Naive thymus-derived CD8-positive, alpha-beta T cell (primary cell): Measurements from ENCODE around the gene MPC1. TPM values are rescaled to one million over a fixed set of nuclear protein-coding genes. Genes with fewer than 3 reads are reported as not detected.
A peak's percentile ranks its signal among the peaks of the same experiment; 100 is the strongest.
"Not testable (repeated sequence)": the region's sequence is repeated elsewhere in the genome, so short reads cannot be mapped to it uniquely, and the experiment has no call there.

Experiments used
- ATAC-seq, 2 donors: fragments of 150-1000 bp; cut with Tn5 transposase in 1 of 2; sonication (Bioruptor Pico), chemical (Tn5 transposase) in 1 of 2; 1 replicate in 1 of 2; 2 replicates in 1 of 2; pipeline ENCODE4 v1.10.0; 2021; ENCODE audit warnings: mild to moderate bottlenecking in 2 of 2, moderate library complexity in 2 of 2
- POLR2A ChIA-PET: fragments of 350-600 bp; sonication (Branson Sonifier 250); formaldehyde crosslinking; loops from one replicate; lab custom pipeline; 2021; ENCODE audit warnings: antibody characterized with exemption; lab: Charles Lee
- DNase-seq, 10 donors: peaks; one replicate each; pipeline versions ENCODE4 v3.0.0 to v3.0.0-alpha.2; 2020 to 2022
- H3K27ac Mint-ChIP-seq, 10 donors: one replicate each; pipeline ENCODE4 v1.8.0; 2020 to 2022; ENCODE audit warnings: mild to moderate bottlenecking in 10 of 10, mixed read lengths in 10 of 10, moderate library complexity in 4 of 10, inconsistent platforms in 1 of 10
- H3K27me3 Mint-ChIP-seq, 5 donors: one replicate each; pipeline ENCODE4 v1.8.0; 2021 to 2022; ENCODE audit warnings: mixed read lengths in 5 of 5
- H3K36me3 Mint-ChIP-seq, 3 donors: one replicate each; pipeline ENCODE4 v1.8.0; 2020 to 2022; ENCODE audit warnings: mixed read lengths in 3 of 3, mild to moderate bottlenecking in 2 of 3, inconsistent platforms in 1 of 3
- H3K4me1 Mint-ChIP-seq, 4 donors: one replicate each; pipeline ENCODE4 v1.8.0; 2021 to 2022; ENCODE audit warnings: mixed read lengths in 4 of 4
- H3K4me3 Mint-ChIP-seq, 10 donors: one replicate each; pipeline ENCODE4 v1.8.0; 2020 to 2022; ENCODE audit warnings: mild to moderate bottlenecking in 10 of 10, mixed read lengths in 10 of 10, moderate library complexity in 6 of 10, inconsistent platforms in 1 of 10
- H3K9me3 Mint-ChIP-seq, 9 donors: one replicate each; pipeline ENCODE4 v1.8.0; 2020 to 2022; ENCODE audit warnings: mixed read lengths in 9 of 9, mild to moderate bottlenecking in 3 of 9, inconsistent platforms in 1 of 9, moderate library complexity in 1 of 9
- polyA plus RNA-seq, 3 donors: library from polyadenylated mRNA; unstranded; fragments of 300-500 nt; fragmentation: Illumina TruSeq; gene quantifications; one replicate each; pipeline ENCODE4 v1.2.3, GENCODE V29; 2021
- total RNA-seq, 8 experiments: library from RNA in 2 of 8; stranded (reverse) in 2 of 8; gene quantifications; one replicate each; pipeline ENCODE4 v1.2.3 and lab custom pipeline; 2021 to 2026

The MPC1 gene
- total and polyA plus RNA-seq, 5 experiments from 2014 or later = 33.5 to 76.7 (median 64.1) TPM

DNA sequence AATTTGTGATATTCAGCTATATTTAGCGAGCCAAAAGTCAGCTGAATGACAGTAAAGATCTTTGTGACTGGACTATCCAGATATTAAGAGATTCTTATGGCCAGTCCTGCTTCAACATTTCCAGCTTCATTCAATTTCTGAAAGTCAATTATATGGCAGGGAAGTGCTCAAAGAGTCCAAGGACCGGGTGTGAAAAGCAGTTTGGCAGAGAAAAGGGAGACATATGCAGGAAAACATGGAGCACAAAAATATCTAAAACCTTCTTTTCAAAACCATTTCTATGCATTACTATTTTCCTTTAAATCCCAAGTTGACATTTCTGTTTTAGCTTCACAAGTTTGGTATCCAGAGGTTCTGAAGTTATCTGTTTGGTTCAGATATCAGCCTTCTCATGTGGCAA is 5.0 kb downstream of the MPC1 start:
- H3K27me3 Mint-ChIP-seq = no peaks in the 10 kb centered on the region
- POLR2A ChIA-PET = interaction anchor here (0.5 kb wide), 1 partner anchor 58 kb away, joined by 7 read pairs; no protein-coding TSS in a partner anchor
- peaks cover 6 to 17% (median 8%) of the 10 kb centered on the region in 4 donors for H3K4me1 Mint-ChIP-seq
- no peak overlapping the region for H3K4me3 Mint-ChIP-seq
- peak overlapping the region in 1 of 10 donors; percentile 57 for H3K27ac Mint-ChIP-seq
- no peak for DNase-seq
- peaks cover 0 to 2% (median 0%) of the 10 kb centered on the region in 3 donors for H3K36me3 Mint-ChIP-seq
- H3K9me3 Mint-ChIP-seq = no peaks in the 10 kb centered on the region
- no peak for ATAC-seq

DNA sequence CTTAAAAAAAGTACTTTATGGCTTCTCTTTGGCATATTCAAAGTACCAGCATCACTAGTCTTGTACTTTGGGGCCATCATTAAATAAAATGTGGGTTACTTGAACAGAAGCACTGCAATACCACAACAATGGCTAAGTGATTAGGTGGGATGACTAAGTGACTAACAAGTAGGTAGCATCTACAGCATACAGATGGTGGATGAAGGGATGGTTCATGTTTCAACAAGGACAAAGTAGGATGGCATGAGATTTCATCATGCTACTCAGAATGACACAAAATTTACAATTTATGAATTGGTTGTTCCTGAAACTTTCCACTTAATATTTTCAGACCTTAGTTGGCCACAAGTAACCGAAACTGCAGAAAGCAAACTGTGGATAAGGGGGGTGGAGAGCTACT is 7.7 kb downstream of the MPC1 start:
- H3K27me3 Mint-ChIP-seq = no peaks in the 10 kb centered on the region
- no peak overlapping the region for H3K4me3 Mint-ChIP-seq
- H3K9me3 Mint-ChIP-seq = no peaks in the 10 kb centered on the region
- H3K27ac Mint-ChIP-seq = no peak overlapping the region
- H3K4me1 Mint-ChIP-seq = peaks cover 0 to 6% (median 0%) of the 10 kb centered on the region in 4 donors
- peaks cover 0 to 3% (median 0%) of the 10 kb centered on the region in 3 donors for H3K36me3 Mint-ChIP-seq
- DNase-seq (no peak), ATAC-seq (no peak)
- POLR2A ChIA-PET = no interaction called here

- H3K9me3 Mint-ChIP-seq = no peaks in the 10 kb centered on the region
- peaks cover 0 to 6% (median 1%) of the 10 kb centered on the region in 4 donors for H3K4me1 Mint-ChIP-seq
- ATAC-seq (no peak), DNase-seq (no peak)
- H3K4me3 Mint-ChIP-seq = no peak overlapping the region
- POLR2A ChIA-PET = no interaction called here
- H3K27ac Mint-ChIP-seq = no peak overlapping the region
- no peaks in the 10 kb centered on the region for H3K27me3 Mint-ChIP-seq
- H3K36me3 Mint-ChIP-seq = peaks cover 0 to 21% (median 5%) of the 10 kb centered on the region in 3 donors
Measured at GRCh38 chr6:166370489-166370888, 12.3 kb downstream of the MPC1 start.

DNA sequence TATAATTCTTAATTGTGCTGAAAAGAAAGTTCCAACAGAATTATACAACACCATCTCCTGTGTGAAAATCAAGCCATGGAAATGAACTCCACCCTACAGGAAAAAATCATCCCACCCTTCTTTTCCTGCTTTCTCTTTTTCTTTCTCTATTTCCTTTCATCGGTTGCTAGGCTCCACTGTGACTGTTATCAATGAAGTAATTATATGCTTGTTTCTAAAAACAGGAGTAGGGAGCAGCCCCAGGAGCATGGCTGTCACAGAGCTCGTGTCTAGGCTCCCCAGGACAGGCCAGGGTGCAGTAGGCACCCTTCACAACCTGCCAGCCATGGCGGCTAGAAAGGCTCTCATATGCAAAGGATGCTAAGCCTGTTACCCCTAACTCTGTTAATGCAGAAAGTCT is 13.0 kb downstream of the MPC1 start:
- Mint-ChIP-seq H3K27me3 (no peaks in the 10 kb centered on the region), H3K36me3 (peaks cover 0 to 22% (median 6%) of the 10 kb centered on the region in 3 donors), H3K4me3 (no peak overlapping the region), H3K4me1 (peaks cover 0 to 6% (median 1%) of the 10 kb centered on the region in 4 donors), H3K27ac (no peak overlapping the region), H3K9me3 (no peaks in the 10 kb centered on the region)
- DNase-seq = no peak
- no peak for ATAC-seq
- POLR2A ChIA-PET = no interaction called here

DNA sequence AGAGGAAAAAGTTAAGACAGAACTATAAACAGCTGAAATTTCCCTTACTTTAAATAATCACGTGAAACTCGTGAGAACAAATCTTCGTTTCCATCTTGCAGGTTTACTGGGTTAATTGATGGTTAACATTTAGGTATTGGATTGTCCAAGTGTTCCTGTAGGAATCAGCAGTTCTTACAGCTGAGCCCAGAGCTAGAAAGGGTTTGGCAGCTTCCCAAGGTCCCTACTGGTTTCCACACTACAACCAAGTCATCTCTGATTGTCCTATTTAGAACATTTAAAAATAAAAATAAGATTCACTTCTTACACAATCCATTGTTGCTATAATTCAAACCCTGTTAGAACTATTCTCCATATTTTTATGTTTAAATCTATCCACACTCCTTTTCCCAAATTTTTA is 15.8 kb downstream of the MPC1 start:
- POLR2A ChIA-PET = no interaction called here

DNA sequence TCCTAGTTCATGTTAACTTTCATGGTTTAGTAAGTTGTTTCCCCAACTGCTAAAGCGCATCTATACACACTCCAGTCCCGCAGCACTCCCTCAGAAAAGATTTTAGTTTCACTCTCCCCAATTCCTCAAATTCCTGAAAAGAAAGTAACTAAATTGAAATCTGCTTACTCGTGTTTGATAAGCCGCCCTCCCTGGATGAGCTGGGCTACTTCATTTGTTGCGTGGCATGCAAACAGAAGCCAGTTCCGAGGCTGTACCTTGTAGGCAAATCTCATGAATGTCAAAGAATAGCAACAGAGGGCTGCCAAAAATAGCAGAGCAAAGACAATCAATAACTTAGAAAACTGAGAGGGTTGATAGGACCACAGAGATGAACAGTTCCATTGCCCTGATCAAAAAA is 16.9 kb downstream of the MPC1 start:
- Mint-ChIP-seq H3K27ac (peak overlapping the region in 3 of 10 donors; percentile 6 to 46 (median 43)), H3K4me3 (no peak overlapping the region), H3K27me3 (no peaks in the 10 kb centered on the region), H3K36me3 (peaks cover 0 to 43% (median 22%) of the 10 kb centered on the region in 3 donors), H3K4me1 (peaks cover 0 to 3% (median 0%) of the 10 kb centered on the region in 4 donors), H3K9me3 (no peaks in the 10 kb centered on the region)
- POLR2A ChIA-PET = no interaction called here
- no peak for DNase-seq
- no peak for ATAC-seq

More for the DNA sequence above, 15.8 kb downstream of the MPC1 start:
- H3K36me3 Mint-ChIP-seq = peaks cover 0 to 43% (median 19%) of the 10 kb centered on the region in 3 donors
- H3K4me1 Mint-ChIP-seq = peaks cover 0 to 3% (median 0%) of the 10 kb centered on the region in 4 donors
- H3K9me3 Mint-ChIP-seq = no peaks in the 10 kb centered on the region
- H3K4me3 Mint-ChIP-seq = no peak overlapping the region
- no peaks in the 10 kb centered on the region for H3K27me3 Mint-ChIP-seq
- no peak for DNase-seq
- ATAC-seq = no peak
- H3K27ac Mint-ChIP-seq = peak overlapping the region in 1 of 10 donors; percentile 16

GRCh38 chr6:166365221-166365620 is 17.5 kb downstream of the MPC1 start:
- Mint-ChIP-seq H3K4me1 (peaks cover 0 to 3% (median 0%) of the 10 kb centered on the region in 4 donors), H3K27ac (no peak overlapping the region), H3K9me3 (no peaks in the 10 kb centered on the region), H3K36me3 (peaks cover 0 to 43% (median 23%) of the 10 kb centered on the region in 3 donors), H3K27me3 (no peaks in the 10 kb centered on the region), H3K4me3 (no peak overlapping the region)
- POLR2A ChIA-PET = no interaction called here
- DNase-seq (no peak), ATAC-seq (no peak)

GRCh38 chr6:166364456-166364855 is 18.3 kb downstream of the MPC1 start:
- Mint-ChIP-seq H3K27ac (no peak overlapping the region), H3K9me3 (peaks cover 0 to 1% (median 0%) of the 10 kb centered on the region in 9 donors), H3K4me3 (no peak overlapping the region), H3K4me1 (no peaks in the 10 kb centered on the region), H3K36me3 (peaks cover 0 to 38% (median 23%) of the 10 kb centered on the region in 3 donors), H3K27me3 (peaks cover 0 to under 1% (median 0%) of the 10 kb centered on the region in 5 donors)
- ATAC-seq (no peak), DNase-seq (no peak)
- POLR2A ChIA-PET = no interaction called here

- not testable (repeated sequence) for H3K27ac Mint-ChIP-seq, H3K4me1 Mint-ChIP-seq, H3K27me3 Mint-ChIP-seq, H3K9me3 Mint-ChIP-seq, H3K4me3 Mint-ChIP-seq, DNase-seq, ATAC-seq
- H3K36me3 Mint-ChIP-seq = peaks cover 0 to 33% (median 23%) of the 10 kb centered on the region in 3 donors
- POLR2A ChIA-PET = interaction anchor here (0.7 kb wide), 1 partner anchor 18 kb away, joined by 4 read pairs; no protein-coding TSS in a partner anchor
Measured at GRCh38 chr6:166362427-166362826, 20.3 kb downstream of the MPC1 start.

GRCh38 chr6:166361077-166361429 is 21.7 kb downstream of the MPC1 start:
- POLR2A ChIA-PET = no interaction called here
- H3K27ac Mint-ChIP-seq = no peak overlapping the region
- ATAC-seq (no peak), DNase-seq (no peak)
- no peak overlapping the region for H3K4me3 Mint-ChIP-seq
- H3K36me3 Mint-ChIP-seq = peaks cover 0 to 28% (median 23%) of the 10 kb centered on the region in 3 donors
- H3K9me3 Mint-ChIP-seq = peaks cover 0 to 6% (median 0%) of the 10 kb centered on the region in 9 donors
- peaks cover 3 to 12% (median 7%) of the 10 kb centered on the region in 5 donors for H3K27me3 Mint-ChIP-seq
- no peaks in the 10 kb centered on the region for H3K4me1 Mint-ChIP-seq

- Mint-ChIP-seq H3K4me3 (no peak overlapping the region), H3K27me3 (peaks cover 4 to 16% (median 10%) of the 10 kb centered on the region in 5 donors), H3K4me1 (no peaks in the 10 kb centered on the region), H3K9me3 (peaks cover 0 to 6% (median 0%) of the 10 kb centered on the region in 9 donors), H3K36me3 (peaks cover 0 to 22% (median 18%) of the 10 kb centered on the region in 3 donors), H3K27ac (peak overlapping the region in 1 of 10 donors; percentile 21)
- POLR2A ChIA-PET = no interaction called here
- DNase-seq (no peak), ATAC-seq (no peak)
Measured at GRCh38 chr6:166360243-166361076, 22.3 kb downstream of the MPC1 start.

GRCh38 chr6:166355552-166355951 is 27.2 kb downstream of the MPC1 start:
- H3K36me3 Mint-ChIP-seq = peaks cover 0 to 11% (median 3%) of the 10 kb centered on the region in 3 donors

DNA sequence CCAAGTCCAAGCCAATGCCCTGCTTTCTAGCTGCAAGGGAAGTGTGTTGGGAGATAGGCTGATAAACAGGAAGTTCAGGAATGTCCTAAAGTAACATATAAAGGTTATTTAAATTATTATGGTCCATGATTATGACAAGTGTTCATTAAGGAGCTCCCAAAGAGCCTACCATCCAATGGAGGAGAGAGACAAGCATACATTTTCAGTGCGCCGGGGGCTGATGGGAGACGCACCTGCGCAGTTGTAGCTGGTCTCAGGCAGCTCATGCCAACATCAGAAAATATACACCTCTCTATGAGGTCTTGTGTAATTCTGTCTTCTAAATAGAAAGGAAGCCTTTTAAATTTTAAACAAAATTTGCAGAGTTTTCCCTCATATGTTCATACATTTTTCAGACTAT is 27.8 kb downstream of the MPC1 start:
- H3K9me3 Mint-ChIP-seq = peaks cover 0 to 27% (median 10%) of the 10 kb centered on the region in 9 donors
- POLR2A ChIA-PET = no interaction called here
- H3K36me3 Mint-ChIP-seq = peaks cover 0 to 12% (median 6%) of the 10 kb centered on the region in 3 donors
- ATAC-seq = no peak
- H3K4me3 Mint-ChIP-seq = no peak overlapping the region
- H3K27ac Mint-ChIP-seq = no peak overlapping the region
- H3K27me3 Mint-ChIP-seq = peaks cover 4 to 21% (median 13%) of the 10 kb centered on the region in 5 donors
- no peak for DNase-seq
- no peaks in the 10 kb centered on the region for H3K4me1 Mint-ChIP-seq

More at GRCh38 chr6:166355552-166355951, 27.2 kb downstream of the MPC1 start:
- POLR2A ChIA-PET = no interaction called here
- Mint-ChIP-seq H3K27me3 (peaks cover 4 to 21% (median 13%) of the 10 kb centered on the region in 5 donors), H3K27ac (no peak overlapping the region), H3K4me1 (no peaks in the 10 kb centered on the region), H3K4me3 (no peak overlapping the region), H3K9me3 (peaks cover 0 to 21% (median 7%) of the 10 kb centered on the region in 9 donors)
- ATAC-seq (no peak), DNase-seq (no peak)
